PFSK-1 (cell line): ENCODE measurements around the gene CKAP2L.

Experiments
- POLR2AphosphoS5 ChIP-seq: IDR thresholded peaks from 2 replicates; pipeline ENCODE4 v1.6.1; 2012; ENCODE audit warnings: low read depth, mild to moderate bottlenecking, control low read depth, low read length, moderate library complexity
- REST ChIP-seq, 2 experiments: IDR thresholded peaks; 2 replicates each; pipeline versions ENCODE4 v1.6.1 to v1.8.0; 2011 to 2012; ENCODE audit warnings: low read depth in 2 of 2, low read length in 2 of 2, control low read depth in 1 of 2, inconsistent platforms in 1 of 2, mild to moderate bottlenecking in 1 of 2, moderate library complexity in 1 of 2; ENCODE audit not compliant: insufficient read depth in 1 of 2

DNA sequence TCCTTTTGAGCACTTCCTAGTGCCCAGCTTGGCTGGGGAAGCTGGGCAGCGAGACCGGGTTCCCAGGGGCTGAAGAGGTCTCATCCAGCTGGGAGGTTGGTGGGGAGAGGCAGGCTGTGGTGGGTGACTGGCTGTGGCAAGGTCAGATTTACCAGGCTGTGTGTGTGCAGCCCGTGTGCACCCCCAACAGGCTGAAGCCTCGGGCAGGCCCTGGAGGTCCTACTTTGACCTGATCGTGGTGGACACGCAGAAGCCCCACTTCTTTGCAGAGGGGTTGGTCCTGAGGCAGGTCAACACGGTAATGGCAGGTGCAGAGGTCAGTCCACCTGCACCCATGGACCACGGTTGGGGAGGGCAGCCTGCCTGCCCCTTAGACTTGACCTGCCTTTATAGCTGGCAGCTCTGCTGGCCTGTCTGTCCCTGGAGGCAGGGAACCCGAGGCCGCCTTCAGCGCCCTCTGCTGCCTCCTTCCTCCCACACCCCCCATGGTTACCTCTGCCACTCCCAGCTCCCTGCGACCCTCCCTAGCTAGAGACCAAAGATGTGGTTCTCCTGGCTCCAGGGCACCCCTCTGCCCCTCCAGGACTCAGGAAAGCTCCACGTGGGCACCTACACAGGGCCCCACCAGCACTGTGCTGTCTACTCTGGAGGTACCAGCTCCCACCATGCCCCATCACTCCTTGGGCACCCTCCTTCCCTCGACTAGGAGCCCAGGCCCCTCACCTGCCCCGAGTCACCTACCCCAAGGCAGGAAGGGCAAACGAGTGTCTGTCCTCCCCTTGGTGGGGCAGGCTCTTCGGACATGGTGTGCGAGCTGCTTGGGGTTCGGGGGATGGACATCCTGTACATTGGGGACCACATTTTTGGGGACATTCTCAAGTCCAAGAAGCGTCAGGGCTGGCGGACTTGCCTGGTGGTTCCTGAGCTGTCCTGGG, 39.6 kb downstream of the CKAP2L start:
- TF ChIP-seq POLR2AphosphoS5 (no peak), REST (IDR thresholded peaks at IDR 0.05; ENCODE audit: insufficient read depth in 1 of 2, low read depth in 2 of 2, low read length in 2 of 2) (no peak)
